GM21390 (cell line): ENCODE data around the gene CASP8.
"Not testable (repeated sequence)": the region's sequence is repeated elsewhere in the genome, so short reads cannot be mapped to it uniquely, and the experiment has no call there.

ENCODE experiments used
- ATAC-seq: cut with Tn5 transposase; IDR thresholded peaks from one replicate; pipeline ENCODE4 v1.9.1; 2021; ENCODE audit not compliant: unreplicated experiment

CASP8 gene

GRCh38 chr2:201269764-201270163 lies 9.4 kb downstream of the CASP8 start:
- no peak for ATAC-seq

- no peak for ATAC-seq
Measured at GRCh38 chr2:201270293-201271001, 10.1 kb downstream of the CASP8 start.

GRCh38 chr2:201271917-201272316 lies 11.6 kb downstream of the CASP8 start:
- ATAC-seq, result no peak

GRCh38 chr2:201273330-201273983 lies 13.1 kb downstream of the CASP8 start:
- ATAC-seq, result no peak

GRCh38 chr2:201275069-201275468 lies 14.7 kb downstream of the CASP8 start:
- ATAC-seq, result no peak

GRCh38 chr2:201275990-201276389 lies 15.7 kb downstream of the CASP8 start:
- ATAC-seq, result no peak

GRCh38 chr2:201276511-201276910 lies 16.2 kb downstream of the CASP8 start:
- no peak for ATAC-seq

GRCh38 chr2:201279079-201279478 lies 18.7 kb downstream of the CASP8 start:
- no peak for ATAC-seq

GRCh38 chr2:201280191-201281040 lies 20.1 kb downstream of the CASP8 start:
- ATAC-seq, result no peak

- ATAC-seq, result no peak
Measured at GRCh38 chr2:201285499-201285898, 25.2 kb downstream of the CASP8 start.

- ATAC-seq, result not testable (repeated sequence)
Measured at GRCh38 chr2:201290457-201291148, 30.3 kb downstream of the CASP8 start.

- no peak for ATAC-seq
Measured at GRCh38 chr2:201298462-201299052, 38.2 kb downstream of the CASP8 start.

GRCh38 chr2:201299929-201300328 lies 39.6 kb downstream of the CASP8 start:
- not testable (repeated sequence) for ATAC-seq

GRCh38 chr2:201307876-201308275 lies 47.5 kb downstream of the CASP8 start:
- ATAC-seq, result no peak

- ATAC-seq, result no peak
Measured at GRCh38 chr2:201308914-201309313, 48.6 kb downstream of the CASP8 start.

- ATAC-seq, result no peak
Measured at GRCh38 chr2:201313362-201313761, 53.0 kb downstream of the CASP8 start.

GRCh38 chr2:201319511-201319910 lies 59.2 kb downstream of the CASP8 start:
- ATAC-seq, result no peak

GRCh38 chr2:201320257-201320656 lies 59.9 kb downstream of the CASP8 start:
- ATAC-seq, result no peak

- no peak for ATAC-seq
Measured at GRCh38 chr2:201320701-201321100, 60.4 kb downstream of the CASP8 start.

- no peak for ATAC-seq
Measured at GRCh38 chr2:201322772-201323171, 62.4 kb downstream of the CASP8 start.

- ATAC-seq, result no peak
Measured at GRCh38 chr2:201327678-201328077, 67.3 kb downstream of the CASP8 start.
